HCT116 (cell line): Measurements from ENCODE around the gene ACBD3.

Source experiments
- CBX3 ChIP-seq: IDR thresholded peaks from 2 replicates; pipeline ENCODE4 v1.6.1; 2012; ENCODE audit warnings: low read depth
- CTCF ChIP-seq, 3 experiments: fragments of 200-600 bp in 1 of 3; sonication (generic) in 1 of 3; IDR thresholded peaks in 2 of 3; conservative IDR thresholded peaks in 1 of 3; 2 replicates each; pipeline ENCODE4 v1.5.1; 2012 to 2017; ENCODE audit warnings: low read depth in 2 of 3, low read length in 2 of 3, antibody characterized with exemption in 1 of 3, borderline replicate concordance in 1 of 3, control low read depth in 1 of 3, mild to moderate bottlenecking in 1 of 3, mixed read lengths in 1 of 3, mixed run types in 1 of 3, moderate library complexity in 1 of 3; ENCODE audit not compliant: insufficient read depth in 1 of 3
- EZH2 ChIP-seq: fragments of 200-600 bp; sonication (generic); IDR thresholded peaks from 2 replicates; pipeline ENCODE4 v1.6.1; 2017; ENCODE audit warnings: antibody characterized with exemption, mixed run types
- EZH2phosphoT487 ChIP-seq: fragments of 200-600 bp; IDR thresholded peaks from 2 replicates; pipeline ENCODE4 v1.6.1; 2018; ENCODE audit warnings: antibody characterized with exemption, borderline replicate concordance
- FOSL1 ChIP-seq: IDR thresholded peaks from 2 replicates; pipeline ENCODE4 v1.6.1; 2012; ENCODE audit warnings: low read depth
- JUND ChIP-seq: IDR thresholded peaks from 2 replicates; pipeline ENCODE4 v1.6.1; 2012
- MAX ChIP-seq: IDR thresholded peaks from 2 replicates; pipeline ENCODE4 v1.6.1; 2012
- POLR2A ChIP-seq: IDR thresholded peaks from 2 replicates; pipeline ENCODE4 v1.7.0; 2011; ENCODE audit warnings: borderline replicate concordance; ENCODE audit not compliant: insufficient read depth, insufficient read length; ENCODE audit errors: extremely low read depth
- POLR2AphosphoS5 ChIP-seq: IDR thresholded peaks from 2 replicates; pipeline ENCODE4 v1.6.1; 2011; ENCODE audit warnings: mild to moderate bottlenecking, low read depth, low read length, moderate library complexity
- RAD21 ChIP-seq: IDR thresholded peaks from 2 replicates; pipeline ENCODE4 v1.6.1; 2012; ENCODE audit warnings: low read depth, mild to moderate bottlenecking
- REST ChIP-seq: IDR thresholded peaks from 2 replicates; pipeline ENCODE4 v1.6.1; 2012; ENCODE audit warnings: low read depth
- SIN3A ChIP-seq: IDR thresholded peaks from 2 replicates; pipeline ENCODE4 v1.6.1; 2012; ENCODE audit warnings: low read depth
- SP1 ChIP-seq: IDR thresholded peaks from 2 replicates; pipeline ENCODE4 v1.6.1; 2012; ENCODE audit warnings: low read depth
- YY1 ChIP-seq: IDR thresholded peaks from 2 replicates; pipeline ENCODE4 v1.6.1; 2011; ENCODE audit warnings: low read length, low read depth, moderate library complexity, mild to moderate bottlenecking; ENCODE audit not compliant: insufficient replicate concordance; ENCODE audit errors: extremely low read depth

GRCh38 chr1:226207048-226207447 lies 20.5 kb upstream of the ACBD3 start:
- TF ChIP-seq CTCF (IDR thresholded peaks at IDR 0.05 in 2 of 3, conservative IDR thresholded peaks at IDR 0.05 in 1 of 3; ENCODE audit: borderline replicate concordance in 1 of 3, insufficient read depth in 1 of 3, low read depth in 2 of 3, low read length in 2 of 3) (no peak), EZH2phosphoT487 (no peak), POLR2A (no peak), REST (no peak), MAX (no peak), POLR2AphosphoS5 (no peak), YY1 (no peak), RAD21 (no peak), SP1 (no peak), CBX3 (no peak), FOSL1 (no peak), EZH2 (no peak), SIN3A (no peak), JUND (no peak)
